HepG2 (cell line): ENCODE data around the gene SYNGR2. TPM values are rescaled to one million over a fixed set of nuclear protein-coding genes. Genes with fewer than 3 reads are reported as not detected.
A peak's percentile ranks its signal among the peaks of the same experiment; 100 is the strongest.

Experiments used
- JUN ChIP-seq: sonication (generic); formaldehyde crosslinking; IDR thresholded peaks from 2 replicates; pipeline ENCODE4 v1.4.0; 2020; ENCODE audit warnings: mild to moderate bottlenecking, missing genetic modification reagents
- ZNF101 ChIP-seq: sonication (generic); formaldehyde crosslinking; IDR thresholded peaks from 2 replicates; pipeline ENCODE4 v1.4.0; 2020; ENCODE audit warnings: mild to moderate bottlenecking, low read depth, missing genetic modification reagents, borderline replicate concordance
- ZSCAN12 ChIP-seq: sonication (generic); formaldehyde crosslinking; IDR thresholded peaks from 2 replicates; pipeline ENCODE4 v1.9.0; 2021; ENCODE audit warnings: mild to moderate bottlenecking, missing genetic modification reagents
- polyA plus RNA-seq, 8 experiments: library from polyadenylated mRNA; depleted of rRNA in 3 of 8; stranded (reverse) in 7 of 8; unstranded in 1 of 8; fragments of >200 nt; fragmentation: Illumina TruSeq in 4 of 8; extraction: Trizol in 4 of 8; gene quantifications; 2 replicates each; pipeline versions ENCODE4 v1.2.1 to v1.2.3, GENCODE V29; 2011 to 2016; ENCODE audit warnings: low read depth in 4 of 8, missing spikeins in 1 of 8, mixed read lengths in 1 of 8; ENCODE audit not compliant: insufficient read depth in 1 of 8
- total RNA-seq, 5 experiments: library from RNA; depleted of rRNA; stranded (reverse); fragments of >200 nt; fragmentation: Illumina TruSeq; extraction: Trizol; gene quantifications; 2 replicates each; pipeline ENCODE4 v1.2.3, GENCODE V29; 2016; ENCODE audit warnings: low read depth in 1 of 5
- TF ChIP-seq, protein P1 (sequence below): sonication (generic); formaldehyde crosslinking; IDR thresholded peaks from 2 replicates; pipeline ENCODE4 v1.4.0; 2020; ENCODE audit warnings: missing genetic modification reagents
- TF ChIP-seq, protein P2 (sequence below): sonication (generic); formaldehyde crosslinking; IDR thresholded peaks from 2 replicates; pipeline ENCODE4 v1.5.0; 2020; ENCODE audit warnings: mild to moderate bottlenecking, low read depth, missing genetic modification reagents, borderline replicate concordance
- TF ChIP-seq, protein P3 (sequence below), 2 experiments: sonication (generic) in 1 of 2; formaldehyde crosslinking in 1 of 2; IDR thresholded peaks; 2 replicates each; pipeline versions ENCODE4 v1.4.0 to v1.6.1; 2016 to 2020; ENCODE audit warnings: borderline replicate concordance in 1 of 2, low read depth in 1 of 2, mild to moderate bottlenecking in 1 of 2, missing genetic modification reagents in 1 of 2

The SYNGR2 gene
- total and polyA plus RNA-seq, 2 of the 13 experiments (the other 11 are each of a cell fraction or from before 2014, with no cell fraction given) = 46.7 to 170 TPM

DNA sequence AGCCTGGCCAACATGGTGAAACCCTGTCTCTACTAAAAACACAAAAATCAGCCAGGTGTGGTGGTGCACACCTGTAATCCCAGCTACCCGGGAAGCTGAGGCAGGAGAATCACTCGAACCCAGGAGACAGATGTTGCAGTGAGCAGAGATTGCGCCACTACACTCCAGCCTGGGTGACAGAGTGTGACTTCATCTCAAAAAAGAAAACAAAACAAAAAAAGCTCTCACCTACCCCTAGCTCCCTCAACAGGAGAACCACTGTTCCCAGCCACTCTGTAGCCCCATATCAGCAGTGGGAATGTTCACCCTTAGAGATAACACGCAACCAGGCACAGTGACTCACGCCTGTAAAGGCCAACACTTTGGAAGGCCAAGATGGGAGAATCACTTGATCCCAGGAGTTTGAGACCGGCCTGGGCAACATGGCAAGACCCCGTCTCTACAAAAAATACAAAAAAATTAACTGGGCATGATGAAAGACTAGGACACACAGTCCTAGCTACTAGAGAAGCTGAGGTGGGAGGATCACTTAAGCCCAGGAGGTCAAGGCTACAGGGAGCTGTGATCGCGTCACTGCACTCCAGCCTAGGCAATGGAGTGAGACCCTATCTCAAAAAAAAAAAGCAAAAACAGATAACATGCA, 32.4 kb upstream of the SYNGR2 start (continued):
- TF ChIP-seq, protein P1, sequence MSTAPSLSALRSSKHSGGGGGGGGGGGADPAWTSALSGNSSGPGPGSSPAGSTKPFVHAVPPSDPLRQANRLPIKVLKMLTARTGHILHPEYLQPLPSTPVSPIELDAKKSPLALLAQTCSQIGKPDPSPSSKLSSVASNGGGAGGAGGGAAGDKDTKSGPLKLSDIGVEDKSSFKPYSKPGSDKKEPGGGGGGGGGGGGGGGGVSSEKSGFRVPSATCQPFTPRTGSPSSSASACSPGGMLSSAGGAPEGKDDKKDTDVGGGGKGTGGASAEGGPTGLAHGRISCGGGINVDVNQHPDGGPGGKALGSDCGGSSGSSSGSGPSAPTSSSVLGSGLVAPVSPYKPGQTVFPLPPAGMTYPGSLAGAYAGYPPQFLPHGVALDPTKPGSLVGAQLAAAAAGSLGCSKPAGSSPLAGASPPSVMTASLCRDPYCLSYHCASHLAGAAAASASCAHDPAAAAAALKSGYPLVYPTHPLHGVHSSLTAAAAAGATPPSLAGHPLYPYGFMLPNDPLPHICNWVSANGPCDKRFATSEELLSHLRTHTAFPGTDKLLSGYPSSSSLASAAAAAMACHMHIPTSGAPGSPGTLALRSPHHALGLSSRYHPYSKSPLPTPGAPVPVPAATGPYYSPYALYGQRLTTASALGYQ (CRISPR knock-in tag) = no peak
- TF ChIP-seq ZNF101 (CRISPR knock-in tag) = no peak
- TF ChIP-seq, protein P2, sequence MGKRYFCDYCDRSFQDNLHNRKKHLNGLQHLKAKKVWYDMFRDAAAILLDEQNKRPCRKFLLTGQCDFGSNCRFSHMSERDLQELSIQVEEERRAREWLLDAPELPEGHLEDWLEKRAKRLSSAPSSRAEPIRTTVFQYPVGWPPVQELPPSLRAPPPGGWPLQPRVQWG (CRISPR knock-in tag) = no peak
- TF ChIP-seq ZSCAN12 = no peak
- TF ChIP-seq, protein P3, sequence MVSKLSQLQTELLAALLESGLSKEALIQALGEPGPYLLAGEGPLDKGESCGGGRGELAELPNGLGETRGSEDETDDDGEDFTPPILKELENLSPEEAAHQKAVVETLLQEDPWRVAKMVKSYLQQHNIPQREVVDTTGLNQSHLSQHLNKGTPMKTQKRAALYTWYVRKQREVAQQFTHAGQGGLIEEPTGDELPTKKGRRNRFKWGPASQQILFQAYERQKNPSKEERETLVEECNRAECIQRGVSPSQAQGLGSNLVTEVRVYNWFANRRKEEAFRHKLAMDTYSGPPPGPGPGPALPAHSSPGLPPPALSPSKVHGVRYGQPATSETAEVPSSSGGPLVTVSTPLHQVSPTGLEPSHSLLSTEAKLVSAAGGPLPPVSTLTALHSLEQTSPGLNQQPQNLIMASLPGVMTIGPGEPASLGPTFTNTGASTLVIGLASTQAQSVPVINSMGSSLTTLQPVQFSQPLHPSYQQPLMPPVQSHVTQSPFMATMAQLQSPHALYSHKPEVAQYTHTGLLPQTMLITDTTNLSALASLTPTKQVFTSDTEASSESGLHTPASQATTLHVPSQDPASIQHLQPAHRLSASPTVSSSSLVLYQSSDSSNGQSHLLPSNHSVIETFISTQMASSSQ (IDR thresholded peaks at IDR 0.05; ENCODE audit: low read depth) = no peak
- TF ChIP-seq, protein P3 (CRISPR knock-in tag; IDR thresholded peaks at IDR 0.05; ENCODE audit: borderline replicate concordance) = peak; percentile 39; the same call in 1 of the 2 replicates
- no peak for TF ChIP-seq JUN
- TF ChIP-seq, all 625 proteins: peak for 33
